Gastroesophageal sphincter (tissue), 3 donors: ENCODE measurements around the gene C5orf46.

Experiments used
- POLR2A ChIP-seq, 2 donors: fragments of 450-650 bp; IDR thresholded peaks; one replicate each; pipeline ENCODE4 v1.6.1; 2017; ENCODE audit warnings: antibody characterized with exemption in 2 of 2, mild to moderate bottlenecking in 2 of 2, moderate library complexity in 1 of 2
- TF ChIP-seq, protein P1 (sequence below), 4 experiments: fragments of 200-600 bp in 2 of 4; fragments of 450-650 bp in 2 of 4; sonication (generic) in 1 of 4; IDR thresholded peaks; one replicate each; pipeline ENCODE4 v1.5.1; 2017 to 2019; ENCODE audit warnings: antibody characterized with exemption in 4 of 4, mild to moderate bottlenecking in 2 of 4, moderate library complexity in 2 of 4

DNA sequence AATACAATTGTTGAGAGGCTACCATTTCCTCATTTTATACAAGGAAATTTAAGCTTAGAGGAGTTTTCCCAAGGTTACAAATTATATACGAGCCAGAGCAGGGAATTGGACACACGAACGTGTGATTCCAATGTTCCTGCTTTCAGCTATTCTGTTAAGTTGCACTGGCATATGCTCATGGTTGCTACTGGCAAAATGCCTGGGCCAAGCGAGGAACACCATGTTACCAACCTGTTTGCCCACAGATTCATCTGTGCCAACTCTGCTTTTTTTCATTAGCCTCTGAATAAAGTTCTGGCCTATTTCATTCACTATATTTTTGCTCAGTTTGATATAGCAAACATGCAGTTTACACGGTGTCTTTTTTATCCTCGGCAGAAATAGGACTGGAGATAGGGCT is 5.1 kb upstream of the C5orf46 start:
- TF ChIP-seq POLR2A (IDR thresholded peaks at IDR 0.05), result no peak
- TF ChIP-seq, protein P1, sequence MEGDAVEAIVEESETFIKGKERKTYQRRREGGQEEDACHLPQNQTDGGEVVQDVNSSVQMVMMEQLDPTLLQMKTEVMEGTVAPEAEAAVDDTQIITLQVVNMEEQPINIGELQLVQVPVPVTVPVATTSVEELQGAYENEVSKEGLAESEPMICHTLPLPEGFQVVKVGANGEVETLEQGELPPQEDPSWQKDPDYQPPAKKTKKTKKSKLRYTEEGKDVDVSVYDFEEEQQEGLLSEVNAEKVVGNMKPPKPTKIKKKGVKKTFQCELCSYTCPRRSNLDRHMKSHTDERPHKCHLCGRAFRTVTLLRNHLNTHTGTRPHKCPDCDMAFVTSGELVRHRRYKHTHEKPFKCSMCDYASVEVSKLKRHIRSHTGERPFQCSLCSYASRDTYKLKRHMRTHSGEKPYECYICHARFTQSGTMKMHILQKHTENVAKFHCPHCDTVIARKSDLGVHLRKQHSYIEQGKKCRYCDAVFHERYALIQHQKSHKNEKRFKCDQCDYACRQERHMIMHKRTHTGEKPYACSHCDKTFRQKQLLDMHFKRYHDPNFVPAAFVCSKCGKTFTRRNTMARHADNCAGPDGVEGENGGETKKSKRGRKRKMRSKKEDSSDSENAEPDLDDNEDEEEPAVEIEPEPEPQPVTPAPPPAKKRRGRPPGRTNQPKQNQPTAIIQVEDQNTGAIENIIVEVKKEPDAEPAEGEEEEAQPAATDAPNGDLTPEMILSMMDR (IDR thresholded peaks at IDR 0.05), result no peak
